Lower leg skin (tissue), 3 donors: ENCODE results near the gene GAS7.

Experiments
- CTCF ChIP-seq, 3 donors: fragments of 450-650 bp; IDR thresholded peaks; one replicate each; pipeline ENCODE4 v1.5.1; 2016; ENCODE audit warnings: antibody characterized with exemption in 3 of 3, mild to moderate bottlenecking in 3 of 3, moderate library complexity in 2 of 3
- POLR2A ChIP-seq, 2 donors: fragments of 450-650 bp; IDR thresholded peaks; one replicate each; pipeline ENCODE4 v1.6.1; 2016 to 2017; ENCODE audit warnings: antibody characterized with exemption in 2 of 2, mild to moderate bottlenecking in 1 of 2, moderate library complexity in 1 of 2

- no peak for TF ChIP-seq CTCF (IDR thresholded peaks at IDR 0.05)
- TF ChIP-seq POLR2A (IDR thresholded peaks at IDR 0.05): no peak
Observed at GRCh38 chr17:10211666-10212065, 13.3 kb upstream of the GAS7 start.
